HepG2 (cell line): ENCODE measurements around the gene TMEM217. TPM values are rescaled to one million over a fixed set of nuclear protein-coding genes. Genes with fewer than 3 reads are reported as not detected.

ENCODE experiments used
- ATAC-seq: fragments of 200-7000 bp; cut with Tn5 transposase; 3 replicates; pipeline ENCODE4 v1.9.1; 2020; ENCODE audit warnings: mild to moderate bottlenecking, moderate library complexity
- BruUV-seq: library from RNA; stranded (reverse); fragments of 400-500 nt; replicated peaks from 2 replicates; lab custom pipeline; 2021; lab: Mats Ljungman, UMichigan
- CTCF ChIA-PET: fragments of 300-600 bp; formaldehyde crosslinking; extraction: SDS; loops from one replicate; lab custom pipeline; 2021; ENCODE audit warnings: low total read pairs, inconsistent platforms, low intra/inter-chr PET ratio; lab: Yijun Ruan, JAX
- POLR2A ChIA-PET: fragments of 350-600 bp; sonication (Branson Sonifier 250); formaldehyde crosslinking; loops from one replicate; lab custom pipeline; 2020; ENCODE audit warnings: antibody characterized with exemption, inconsistent platforms; lab: Yijun Ruan, JAX
- DNase-seq: peaks from one replicate; pipeline ENCODE4 v3.0.0-alpha.2; 2015; ENCODE audit warnings: low spot score
- FAIRE-seq: peaks from 3 replicates; lab custom pipeline; 2011; peaks lifted over from hg19 to GRCh38; lab: Jason Lieb, UNC
- H2AFZ ChIP-seq: one replicate; pipeline ENCODE4 v1.6.1; 2011; ENCODE audit warnings: low read length, inconsistent platforms
- H3K27ac ChIP-seq: fragments of 300-600 bp; 3 replicates; pipeline ENCODE4 v1.8.0; 2011; ENCODE audit warnings: mixed run types, mild to moderate bottlenecking, mixed read lengths, low read length, inconsistent platforms; ENCODE audit not compliant: insufficient read depth; ENCODE audit errors: extremely low read length
- H3K27me3 ChIP-seq, 2 experiments: fragments of 200-600 bp in 1 of 2; 2 replicates in 1 of 2; 3 replicates in 1 of 2; pipeline versions ENCODE4 v1.6.0 to v1.8.0; 2011; ENCODE audit warnings: low read length in 2 of 2, mild to moderate bottlenecking in 2 of 2, moderate library complexity in 2 of 2, inconsistent platforms in 1 of 2; ENCODE audit not compliant: insufficient read depth in 2 of 2, control insufficient read depth in 1 of 2
- H3K36me3 ChIP-seq, 2 experiments: fragments of 200-600 bp in 1 of 2; replicated peaks in 1 of 2; 2 replicates in 1 of 2; 3 replicates in 1 of 2; pipeline versions ENCODE4 v1.5.1 to v1.8.0; 2011; ENCODE audit warnings: low read length in 2 of 2, inconsistent platforms in 1 of 2; ENCODE audit not compliant: insufficient read depth in 2 of 2, control insufficient read depth in 1 of 2
- H3K4me1 ChIP-seq: 2 replicates; pipeline ENCODE4 v1.5.1; 2012; ENCODE audit warnings: low read length, inconsistent platforms; ENCODE audit not compliant: insufficient read depth
- H3K4me2 ChIP-seq: 2 replicates; pipeline ENCODE4 v1.6.0; 2011; ENCODE audit warnings: low read depth, low read length, inconsistent platforms
- H3K4me3 ChIP-seq, 3 experiments: fragments of 200-600 bp in 1 of 3; sonication (generic), shearing (Covaris generic) in 1 of 3; replicated peaks in 1 of 3; 2 replicates each; pipeline ENCODE4 v1.5.1; 2011 to 2016; ENCODE audit warnings: low read length in 3 of 3, inconsistent platforms in 2 of 3, low read depth in 2 of 3, mild to moderate bottlenecking in 2 of 3, control low read depth in 1 of 3, mixed read lengths in 1 of 3; ENCODE audit not compliant: insufficient read depth in 1 of 3
- H3K79me2 ChIP-seq: one replicate; pipeline ENCODE4 v1.6.1; 2011; ENCODE audit warnings: low read length, inconsistent platforms; ENCODE audit not compliant: insufficient read depth
- H3K9ac ChIP-seq: 2 replicates; pipeline ENCODE4 v1.6.0; 2011; ENCODE audit warnings: mild to moderate bottlenecking, low read depth, low read length, inconsistent platforms; ENCODE audit not compliant: insufficient read depth
- H3K9me3 ChIP-seq: 2 replicates; pipeline ENCODE4 v1.5.1; 2012; ENCODE audit warnings: mild to moderate bottlenecking, low read length
- H4K20me1 ChIP-seq: 2 replicates; pipeline ENCODE4 v1.6.0; 2011; ENCODE audit warnings: inconsistent platforms, mild to moderate bottlenecking, low read length, moderate library complexity; ENCODE audit not compliant: insufficient read depth
- AKNA ChIP-seq: sonication (generic); formaldehyde crosslinking; IDR thresholded peaks from 2 replicates; pipeline ENCODE4 v1.4.0; 2020; ENCODE audit warnings: missing genetic modification reagents, borderline replicate concordance
- KAT8 ChIP-seq: IDR thresholded peaks from 2 replicates; pipeline ENCODE4 v1.6.1; 2016; ENCODE audit warnings: missing genetic modification reagents, missing compliant biosample characterization
- NBN ChIP-seq: fragments of 450-650 bp; conservative IDR thresholded peaks from 2 replicates; pipeline ENCODE4 v1.6.1; 2017
- THAP9 ChIP-seq: sonication (generic); formaldehyde crosslinking; IDR thresholded peaks from 2 replicates; pipeline ENCODE4; 2020; ENCODE audit warnings: missing genetic modification reagents, mild to moderate bottlenecking, borderline replicate concordance
- TRAFD1 ChIP-seq: sonication (generic); formaldehyde crosslinking; IDR thresholded peaks from 2 replicates; pipeline ENCODE4 v1.5.1; 2020; ENCODE audit warnings: missing genetic modification reagents, mild to moderate bottlenecking, borderline replicate concordance
- ZNF709 ChIP-seq: sonication (generic); formaldehyde crosslinking; IDR thresholded peaks from 2 replicates; pipeline ENCODE4 v1.5.0; 2020; ENCODE audit warnings: mild to moderate bottlenecking, missing genetic modification reagents
- WGBS: methylation state at CpG from one replicate; pipeline ENCODE4 v1.1.6; 2017; ENCODE audit warnings: low lambda C conversion rate; 5-methylcytosine and 5-hydroxymethylcytosine counted together
- in situ Hi-C: cut with HindIII; loops from 2 replicates; pipeline ENCODE4 v1.10.0; 2017; ENCODE audit warnings: low pct_unique_long_range_greater_than_20kb; ENCODE audit not compliant: extremely low pct_ligation_motif_present
- intact Hi-C: fragments of 100-400 bp; cut with micrococcal nuclease; formaldehyde crosslinking; loops from one replicate; pipeline ENCODE4 v1.10.0; 2022; ENCODE audit not compliant: unreplicated experiment
- polyA plus RNA-seq, 8 experiments: library from polyadenylated mRNA; depleted of rRNA in 3 of 8; stranded (reverse) in 7 of 8; unstranded in 1 of 8; fragments of >200 nt; fragmentation: Illumina TruSeq in 4 of 8; extraction: Trizol in 4 of 8; gene quantifications; 2 replicates each; pipeline versions ENCODE4 v1.2.1 to v1.2.3, GENCODE V29; 2011 to 2016; ENCODE audit warnings: low read depth in 4 of 8, missing spikeins in 1 of 8, mixed read lengths in 1 of 8; ENCODE audit not compliant: insufficient read depth in 1 of 8
- total RNA-seq, 5 experiments: library from RNA; depleted of rRNA; stranded (reverse); fragments of >200 nt; fragmentation: Illumina TruSeq; extraction: Trizol; gene quantifications; 2 replicates each; pipeline ENCODE4 v1.2.3, GENCODE V29; 2016; ENCODE audit warnings: low read depth in 1 of 5

The TMEM217 gene
- total and polyA plus RNA-seq, 2 of the 13 experiments (the other 11 are each of a cell fraction or from before 2014, with no cell fraction given): 2.3 to 3.4 TPM

GRCh38 chr6:37303091-37303660 is 45.2 kb upstream of the TMEM217 start:
- peaks cover 17 to 54% of the 10 kb centered on the region in 2 experiments; a peak in 4 of 5 replicates for H3K36me3 ChIP-seq
- no peaks in the 10 kb centered on the region for H3K9me3 ChIP-seq
- no peak for DNase-seq
- H3K4me2 ChIP-seq: no peak overlapping the region
- no peaks in the 10 kb centered on the region for H3K79me2 ChIP-seq
- no peak for ATAC-seq
- no peaks in the 10 kb centered on the region for H3K27me3 ChIP-seq
- no peak for FAIRE-seq
- no peaks in the 10 kb centered on the region for H3K4me1 ChIP-seq
- 88% methylated on average over 6 of the region's 6 CpGs for WGBS
- TF ChIP-seq AKNA (no peak), TRAFD1 (no peak), ZNF709 (CRISPR knock-in tag) (no peak), KAT8 (CRISPR knock-in tag) (no peak), THAP9 (CRISPR knock-in tag) (no peak), NBN (no peak)
- TF ChIP-seq, all 625 proteins: peak for 0
- in situ Hi-C loops: no loop called here
- intact Hi-C loops: no loop called here
- Histone ChIP-seq H3K27ac (no peak overlapping the region), H3K4me3 (no peak overlapping the region), H4K20me1 (no peaks in the 10 kb centered on the region), H3K9ac (no peak overlapping the region), H2AFZ (no peak overlapping the region)
- ChIA-PET CTCF (interaction anchor here (1.4 kb wide), 1 partner anchor 12 kb away, joined by 3 read pairs; no protein-coding TSS in a partner anchor), POLR2A (no interaction called here)
- BruUV-seq: no TSS peak
